HG03097 (cell line): ENCODE data around the gene HOXB8.

Source experiments
- ATAC-seq: cut with Tn5 transposase; IDR thresholded peaks from one replicate; pipeline ENCODE4 v1.9.1; 2021; ENCODE audit not compliant: unreplicated experiment, low FRiP score

The HOXB8 gene

DNA sequence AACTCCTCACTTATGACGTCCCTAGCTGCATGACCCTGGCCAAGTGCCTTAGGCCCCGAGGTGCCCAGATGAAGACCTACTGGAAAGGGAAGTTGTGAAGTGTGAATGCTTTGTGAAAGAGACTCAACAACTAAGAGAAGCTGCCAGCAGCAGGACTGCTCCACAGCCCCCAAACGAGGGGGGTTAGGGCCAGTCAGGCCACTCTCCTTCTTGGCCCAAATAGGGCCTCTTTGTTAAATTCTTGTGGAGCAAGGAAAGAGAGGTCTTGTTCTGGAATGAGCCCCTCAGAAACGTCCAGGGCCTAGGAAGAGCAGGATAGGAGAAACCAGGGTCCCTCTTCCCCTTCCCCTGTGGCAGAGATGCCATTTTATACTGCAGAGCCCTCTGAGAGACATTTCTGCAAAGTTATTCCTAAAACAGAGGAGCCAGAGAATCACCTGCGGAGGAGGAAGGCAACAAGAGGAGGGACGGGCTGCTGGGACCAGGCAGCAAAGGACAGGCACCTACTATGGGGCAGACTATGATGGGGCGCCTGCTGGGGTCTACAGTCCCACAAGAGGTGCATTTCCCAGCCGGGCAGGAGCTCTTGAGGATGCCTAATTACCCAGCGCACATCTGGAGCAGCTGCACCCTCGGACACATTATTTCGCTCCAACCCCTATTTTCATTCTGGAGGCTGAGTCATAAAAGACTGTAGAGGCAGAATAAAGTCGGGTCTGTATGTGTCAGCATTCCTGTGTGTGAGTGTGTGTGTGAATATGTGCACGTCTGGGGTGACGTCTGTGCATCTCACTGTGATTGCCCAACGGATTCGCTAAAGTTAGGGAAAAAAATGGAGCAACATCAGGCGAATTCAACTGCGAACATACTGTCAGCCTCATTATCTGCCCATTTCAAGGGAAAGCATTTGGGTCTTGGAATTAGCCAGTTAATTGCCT, 22.5 kb upstream of the HOXB8 start:
- ATAC-seq = no peak

DNA sequence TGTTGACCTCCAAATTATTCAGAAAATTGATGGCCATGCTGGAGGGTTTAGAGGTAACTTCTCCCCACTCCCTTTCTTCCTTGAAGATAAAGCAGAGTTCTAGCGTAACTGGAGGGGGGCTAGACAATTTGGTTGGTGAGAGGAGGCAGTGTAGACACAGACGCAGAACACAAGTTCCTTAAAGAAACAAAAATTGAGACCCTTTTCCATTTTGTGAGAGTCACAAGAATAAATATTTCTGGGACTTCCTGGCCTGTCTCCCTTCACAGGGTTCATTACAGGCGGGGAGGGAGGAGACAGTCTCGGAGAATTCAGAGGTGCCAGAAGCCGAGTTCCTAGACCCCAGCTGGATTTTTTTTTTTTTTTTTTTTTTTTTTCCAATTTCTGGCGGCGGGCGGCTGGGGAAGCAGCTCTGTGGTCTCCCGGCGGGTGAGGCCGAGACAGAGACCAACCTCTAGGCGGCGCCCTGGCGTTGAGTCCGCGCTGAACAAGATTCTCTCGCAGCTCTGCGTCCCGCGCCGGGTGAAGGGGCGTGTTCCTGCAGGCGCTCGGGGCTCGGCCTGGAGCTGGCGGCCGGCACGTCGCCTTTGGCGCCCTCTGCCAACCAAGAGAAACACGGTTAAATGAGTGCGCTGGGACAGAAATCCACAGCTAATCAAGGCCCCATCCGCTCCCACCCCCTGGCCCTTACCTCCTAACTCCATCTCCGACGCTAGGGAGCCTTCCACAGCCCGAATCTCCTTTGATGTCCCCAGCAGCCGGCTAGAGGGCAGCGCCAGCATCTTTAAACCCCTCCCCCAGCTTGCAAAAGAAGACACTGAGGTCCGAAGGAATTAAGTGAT, 21.3 kb upstream of the HOXB8 start:
- ATAC-seq = peak; percentile 60

DNA sequence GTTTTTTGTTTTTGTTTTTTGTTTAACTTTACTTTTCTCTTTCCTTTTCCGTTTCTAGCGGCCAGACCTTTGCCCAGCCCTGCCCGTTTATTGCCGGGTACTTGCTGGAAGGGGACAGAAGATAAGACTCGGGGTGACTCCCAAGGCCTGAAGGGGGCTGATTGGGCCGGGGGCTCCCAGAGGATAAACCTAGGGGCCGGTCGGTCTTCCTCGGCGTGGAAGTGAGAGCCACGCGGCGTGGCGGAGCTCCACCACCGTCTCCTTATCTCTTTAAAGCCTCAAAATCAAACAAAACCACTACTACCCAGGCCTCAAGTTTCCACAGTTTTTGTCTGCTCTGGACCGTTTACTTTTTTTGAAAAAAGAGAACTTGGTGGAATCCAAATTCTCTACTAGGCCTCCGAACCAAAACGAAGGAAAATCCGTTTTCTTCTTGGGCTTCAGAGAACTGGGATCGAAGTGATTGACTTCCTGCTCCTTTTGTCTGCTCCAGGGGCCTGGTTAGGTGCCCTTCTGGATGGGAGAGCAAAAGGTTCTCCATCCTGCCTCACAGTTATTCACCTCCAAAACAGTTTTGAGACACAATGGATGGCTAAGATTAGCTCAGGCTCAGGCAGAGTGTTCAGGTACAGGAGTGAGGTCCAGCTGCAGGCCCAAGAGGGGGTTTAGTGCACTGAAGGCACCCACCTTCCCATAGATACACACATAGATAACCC, 19.6 kb upstream of the HOXB8 start:
- no peak for ATAC-seq

DNA sequence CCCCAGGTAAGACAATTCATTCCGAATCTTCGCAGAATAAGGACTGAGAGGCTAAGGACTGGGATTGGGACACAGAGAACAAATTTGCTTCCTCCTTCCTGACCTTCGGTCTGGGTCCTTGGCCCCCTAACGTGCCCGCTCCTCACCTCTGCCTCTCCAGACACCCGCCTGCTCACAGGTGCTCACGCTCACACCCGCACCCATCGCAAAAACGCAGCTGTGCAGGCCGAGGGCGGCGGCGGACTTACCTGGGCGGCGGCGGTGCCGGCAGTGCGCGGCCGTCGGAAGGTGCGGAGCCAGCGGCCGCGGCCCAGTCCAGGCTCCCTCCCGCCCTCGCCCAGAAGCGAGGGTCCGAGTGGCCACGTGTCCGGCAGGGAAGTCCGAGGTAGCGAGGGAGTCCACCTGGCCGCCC, 18.2 kb upstream of the HOXB8 start:
- no peak for ATAC-seq

DNA sequence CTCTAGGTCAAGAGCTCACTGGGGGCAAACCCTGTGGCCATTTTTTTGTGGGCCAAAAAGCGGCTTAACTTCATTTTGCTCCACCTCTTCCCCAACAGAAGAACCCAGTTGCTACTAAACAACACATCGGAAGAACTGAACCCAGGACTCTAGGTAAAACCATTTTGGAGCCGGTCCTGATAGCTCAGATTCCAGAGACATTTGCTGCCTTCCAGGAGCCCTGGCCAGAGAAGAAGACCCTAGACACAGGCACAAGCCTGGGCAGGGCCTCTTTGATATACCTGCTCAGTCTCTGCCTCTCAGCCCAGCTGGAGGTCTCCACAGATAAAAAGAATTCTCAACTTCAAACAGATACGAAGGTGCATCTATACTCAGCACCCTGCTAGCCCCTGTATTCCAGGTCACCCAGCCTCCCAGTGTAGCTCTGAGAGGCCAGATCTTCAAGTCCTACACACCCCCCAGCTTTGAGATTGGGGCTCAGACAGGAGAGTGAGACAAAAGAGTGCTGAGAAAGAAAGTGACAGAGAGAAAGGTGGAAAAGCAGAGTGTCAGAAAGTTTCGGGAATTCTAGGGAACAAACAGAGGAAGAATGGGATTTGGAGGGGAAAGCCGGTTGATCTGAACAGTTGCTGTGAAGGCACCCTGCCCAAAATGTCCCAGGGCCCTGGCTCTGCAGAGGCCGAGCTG, 17.6 kb upstream of the HOXB8 start:
- ATAC-seq = no peak

DNA sequence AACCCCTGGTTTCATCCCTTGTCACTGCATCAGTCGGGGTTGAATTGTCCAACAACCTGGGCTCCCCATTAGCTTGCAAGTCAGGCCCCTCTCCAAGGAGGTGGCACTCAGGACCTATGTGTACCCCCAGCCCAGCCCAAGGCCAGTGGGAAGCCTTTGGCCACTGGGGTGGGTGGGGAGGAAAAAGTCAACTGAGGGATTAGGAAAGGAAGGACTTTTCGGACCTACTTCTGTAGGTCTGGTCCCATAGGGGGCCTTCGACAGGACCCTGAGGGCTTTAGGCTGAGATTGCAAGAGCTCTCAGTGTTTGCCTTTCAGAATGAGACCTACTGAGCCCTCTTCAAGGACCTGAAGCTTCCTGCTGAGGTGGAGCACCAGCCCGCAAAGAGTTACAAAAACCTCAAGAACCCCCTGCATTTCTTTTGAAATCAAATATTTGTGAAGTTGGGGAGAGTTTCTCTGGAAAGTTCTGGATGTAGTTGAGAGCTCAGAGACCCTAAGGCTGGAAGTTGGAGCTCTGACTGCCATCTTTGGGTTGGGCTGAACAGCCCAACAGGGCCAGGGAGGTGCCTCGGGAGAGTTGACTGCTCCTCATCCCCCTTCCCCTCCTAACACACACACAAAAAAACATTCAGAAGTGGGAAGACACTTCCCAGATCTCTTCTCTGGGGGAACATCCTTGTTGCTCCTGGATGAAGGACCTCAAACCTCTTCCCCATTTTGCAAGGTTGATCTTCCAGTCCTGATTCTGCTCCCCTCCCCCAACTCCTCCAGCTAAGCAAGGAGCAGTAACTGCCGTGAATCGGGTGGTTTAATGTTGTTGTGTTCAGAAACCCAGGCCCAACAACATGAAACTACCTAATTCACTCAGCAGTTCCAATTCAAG, 16.8 kb upstream of the HOXB8 start:
- no peak for ATAC-seq

DNA sequence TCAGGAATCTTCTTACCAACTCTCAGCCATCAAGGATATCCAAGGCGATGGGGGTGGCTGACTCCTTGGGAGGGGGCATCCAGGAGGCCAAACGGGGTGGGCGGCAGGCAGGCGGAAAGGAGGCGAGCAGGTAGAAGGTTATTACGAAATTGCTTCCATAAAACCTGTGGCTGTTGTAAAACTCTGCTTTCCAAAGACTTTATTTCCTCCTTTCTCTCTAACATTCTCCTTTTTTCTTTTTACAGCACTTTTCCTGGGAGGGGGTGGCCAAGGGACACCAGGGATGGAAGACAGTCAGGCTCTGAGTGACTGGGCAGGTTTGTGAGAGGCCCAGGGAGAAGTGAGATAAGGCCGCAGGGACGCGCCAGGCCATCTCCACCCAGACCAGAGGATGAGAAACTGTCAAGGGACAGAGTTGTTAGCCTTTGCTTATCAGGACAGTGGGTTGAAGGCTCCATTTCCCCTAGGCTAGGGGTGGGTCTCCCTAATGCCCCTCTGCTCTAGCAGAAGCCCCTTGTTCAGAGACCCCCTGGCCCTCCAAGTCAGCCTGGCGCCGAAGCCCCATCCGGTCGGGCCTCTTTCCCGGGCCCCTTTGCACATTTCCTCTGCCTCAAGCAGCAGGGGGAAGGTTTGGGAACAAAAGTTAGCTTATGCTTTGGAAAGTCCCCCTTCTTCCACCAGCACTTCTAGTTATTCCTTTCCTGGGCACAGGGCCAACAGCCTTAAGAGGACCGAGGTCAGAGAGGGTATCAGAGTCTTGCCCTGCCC, 16.0 kb upstream of the HOXB8 start:
- no peak for ATAC-seq

DNA sequence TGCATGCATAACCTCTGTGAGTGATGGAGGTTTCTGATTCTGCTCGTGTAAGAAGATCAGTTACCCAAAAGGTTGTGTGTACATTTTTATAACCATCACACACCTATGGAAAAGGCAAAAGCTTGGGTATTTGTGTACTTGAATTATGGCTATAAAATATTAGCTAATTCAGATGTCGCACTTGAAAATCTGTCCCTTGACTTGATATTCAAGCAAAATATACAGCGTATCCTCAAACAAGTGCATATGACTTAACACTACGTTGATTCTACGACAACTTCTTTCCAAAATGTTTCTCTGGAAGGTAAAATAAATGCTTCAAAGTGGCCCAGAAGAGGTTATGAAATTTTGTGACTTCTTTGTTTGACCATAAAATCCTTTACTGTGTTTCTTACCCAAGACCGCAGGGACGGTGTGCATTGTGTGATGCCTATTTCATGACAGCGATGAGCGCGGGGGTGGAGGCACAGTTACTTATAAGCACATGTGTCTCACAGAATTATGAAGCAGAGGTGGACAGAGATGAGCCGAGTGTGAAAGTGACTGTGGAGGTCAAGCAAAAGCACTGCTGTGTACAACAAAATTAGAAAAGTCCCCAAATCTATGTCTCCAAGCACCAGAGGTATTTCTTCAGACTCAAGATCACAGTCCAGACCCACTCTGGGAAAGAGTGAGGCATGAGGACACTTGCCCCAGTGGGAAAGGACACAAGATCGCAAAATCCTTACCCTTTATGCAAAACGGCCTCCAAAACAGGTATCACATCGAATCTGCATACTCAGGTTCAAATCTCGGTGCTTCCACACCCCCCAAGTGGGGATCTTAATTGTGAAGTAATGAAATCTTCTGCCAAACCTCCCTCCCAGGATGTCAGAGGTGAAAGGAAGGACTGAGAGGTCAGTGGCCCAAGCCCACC, 15.2 kb upstream of the HOXB8 start:
- ATAC-seq = no peak

DNA sequence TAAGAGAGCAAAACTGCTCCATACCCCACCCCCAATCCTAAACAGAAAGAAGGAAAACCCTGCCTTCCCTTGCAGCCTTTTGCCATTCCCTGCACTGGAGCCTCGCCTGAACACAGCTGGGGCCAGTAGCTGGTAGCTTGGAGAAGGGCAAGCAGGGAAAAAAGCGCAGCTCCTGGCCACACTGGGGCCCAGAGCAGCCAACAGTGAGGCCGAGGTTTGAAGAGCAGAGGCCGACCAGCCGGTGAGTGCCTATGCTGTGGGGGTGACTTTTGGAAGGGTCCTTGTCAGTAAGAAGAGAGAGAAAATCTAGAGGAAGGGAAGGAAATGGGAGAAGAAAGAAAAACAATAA, 14.3 kb upstream of the HOXB8 start:
- no peak for ATAC-seq

DNA sequence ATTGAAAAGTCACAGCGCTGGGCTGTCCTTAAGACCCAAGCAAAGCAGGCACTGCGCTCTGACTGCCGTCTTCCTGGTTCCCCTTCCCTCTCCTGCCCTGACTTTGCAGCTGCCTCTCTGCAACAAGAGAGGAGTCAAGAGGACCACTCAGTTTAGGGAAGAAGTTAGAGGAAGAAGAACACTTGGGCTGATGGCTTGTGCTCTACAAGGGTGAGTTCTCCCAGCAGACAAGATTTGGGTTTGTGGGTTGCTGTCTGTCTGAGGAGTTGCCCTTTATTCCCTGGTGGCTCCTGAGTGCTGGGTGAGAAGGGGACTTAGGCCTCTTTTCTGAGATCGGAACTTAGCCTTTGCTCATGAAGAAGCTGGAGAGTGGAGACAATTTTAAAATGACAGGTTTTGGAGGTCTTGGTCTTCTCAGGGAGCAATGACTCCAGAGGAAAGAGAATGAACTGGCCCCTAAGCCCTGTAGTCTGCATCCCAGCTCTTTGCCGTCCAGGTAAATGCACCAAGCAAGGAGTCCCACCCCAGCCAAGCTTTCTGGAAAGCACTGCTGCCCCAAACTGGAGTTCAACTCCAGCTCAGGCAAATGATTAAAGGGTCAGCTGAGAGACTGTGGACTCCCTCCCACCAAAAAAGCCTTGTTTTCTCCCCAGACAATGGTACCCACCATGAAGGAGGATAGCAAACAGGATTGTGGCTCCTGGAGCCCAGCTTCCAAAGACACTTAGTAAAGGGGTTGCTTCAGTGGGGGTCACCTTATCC, 13.7 kb upstream of the HOXB8 start:
- no peak for ATAC-seq

DNA sequence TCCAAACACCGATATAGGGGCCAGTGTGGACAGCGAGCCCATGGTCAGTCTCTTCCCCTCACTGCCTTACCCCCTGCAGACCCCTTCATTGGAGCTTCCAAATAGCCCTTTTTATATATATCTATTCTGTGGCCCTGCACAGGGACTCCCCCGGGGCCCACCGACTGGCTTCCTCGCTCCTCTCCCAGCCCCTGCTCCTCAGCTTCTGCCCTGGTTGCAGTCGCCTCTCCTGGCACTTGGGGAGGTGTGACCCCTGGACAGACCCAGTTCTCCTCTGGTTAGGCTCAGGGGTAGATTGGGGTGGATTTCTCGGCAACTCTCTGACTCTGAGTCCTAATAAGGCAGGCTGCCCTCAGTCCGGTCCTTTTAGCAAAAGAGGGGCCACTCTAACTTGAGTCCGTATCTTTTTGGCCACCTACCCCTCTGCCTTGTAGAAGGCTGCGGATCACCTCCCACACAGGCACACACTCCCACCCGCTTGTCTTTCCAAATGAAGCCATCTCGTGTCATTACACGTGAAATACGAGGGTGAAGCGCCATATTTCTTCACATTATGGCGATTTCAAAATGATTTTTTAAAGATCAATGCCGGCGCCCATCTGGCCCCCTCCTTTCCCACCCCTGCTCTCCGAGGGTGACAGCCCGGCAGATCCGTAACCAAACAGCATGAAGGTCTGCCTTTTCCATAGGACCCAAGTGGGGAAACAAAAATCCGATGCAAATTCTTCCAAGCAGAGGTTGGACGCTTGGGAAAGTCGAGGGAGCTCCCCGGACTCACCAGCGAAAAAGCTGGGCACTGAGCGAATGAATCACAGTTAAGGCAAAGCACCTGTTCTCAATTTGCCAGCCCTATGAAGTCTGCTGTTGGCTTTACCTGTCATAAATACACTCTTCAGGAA, 12.8 kb upstream of the HOXB8 start:
- no peak for ATAC-seq

DNA sequence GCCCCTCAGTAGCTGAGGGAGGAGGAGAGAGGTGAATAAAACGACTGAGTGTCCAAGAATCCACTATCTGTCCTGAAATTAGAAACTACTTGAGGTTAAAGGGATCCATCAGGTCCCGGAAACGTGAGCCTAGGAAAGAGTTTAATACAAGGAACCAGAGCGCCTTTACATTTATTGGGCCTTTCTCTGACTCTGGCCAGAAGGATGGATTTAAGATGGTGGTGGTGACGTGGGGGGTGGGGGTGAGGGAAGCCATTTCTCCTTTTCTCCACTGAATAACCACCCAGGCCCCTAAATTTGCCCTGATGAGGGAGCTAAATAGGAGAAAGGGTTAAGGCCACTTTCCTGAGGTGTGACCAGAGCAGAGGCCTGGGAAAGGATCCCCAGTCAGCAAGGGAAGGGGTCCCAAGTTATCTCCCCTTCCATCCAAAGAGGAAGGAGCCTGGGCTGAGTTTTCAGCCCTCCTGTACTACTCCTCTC, 12.1 kb upstream of the HOXB8 start:
- no peak for ATAC-seq

DNA sequence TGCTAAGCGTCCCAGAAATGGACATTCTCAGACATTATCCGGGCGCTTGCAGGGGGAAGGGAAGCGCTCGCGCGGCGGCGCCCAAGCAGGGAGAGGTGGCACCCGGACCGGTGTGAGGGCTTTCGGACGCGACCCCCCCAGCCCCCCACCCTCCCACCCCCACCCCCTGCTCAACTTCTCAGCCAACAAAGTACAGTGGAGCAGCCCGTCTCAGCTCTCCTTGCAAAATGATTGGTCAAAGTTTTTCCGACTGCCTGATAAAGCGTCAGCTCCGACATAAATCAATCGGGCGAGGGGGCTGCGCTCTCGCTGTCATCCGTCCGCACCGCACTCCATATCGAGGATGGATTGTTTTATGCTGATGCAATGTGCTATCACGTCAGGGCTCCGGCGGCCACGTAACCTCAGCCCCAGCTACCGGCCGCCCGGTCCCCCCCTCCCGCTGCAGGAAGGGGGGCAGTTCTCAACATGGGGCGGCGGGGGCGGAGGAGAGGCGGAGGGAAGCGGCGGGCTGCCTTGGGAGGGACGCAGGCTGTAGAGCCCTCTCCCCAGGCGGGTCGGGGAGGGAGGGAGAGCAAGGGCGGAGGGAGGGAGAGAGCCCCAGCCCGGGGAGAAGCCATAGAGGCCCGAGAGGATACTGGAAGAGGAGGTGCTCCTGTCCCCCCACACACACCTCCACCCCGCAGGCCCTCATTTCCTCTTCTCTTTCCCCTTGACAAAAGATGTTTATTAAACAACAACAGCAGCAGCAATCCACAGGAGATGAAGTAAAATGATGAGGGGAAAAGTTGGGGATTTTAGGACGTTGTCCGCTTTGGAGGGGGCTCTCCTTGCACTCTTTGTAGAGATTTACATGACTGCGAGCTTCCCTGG, 11.4 kb upstream of the HOXB8 start, which contains the start of gene HOXB9:
HOXB9 (minus strand) TSS at position 114 of the 873 bp plus-strand sequence; CDS start at position 25, 89 bp downstream.
- no peak for ATAC-seq

DNA sequence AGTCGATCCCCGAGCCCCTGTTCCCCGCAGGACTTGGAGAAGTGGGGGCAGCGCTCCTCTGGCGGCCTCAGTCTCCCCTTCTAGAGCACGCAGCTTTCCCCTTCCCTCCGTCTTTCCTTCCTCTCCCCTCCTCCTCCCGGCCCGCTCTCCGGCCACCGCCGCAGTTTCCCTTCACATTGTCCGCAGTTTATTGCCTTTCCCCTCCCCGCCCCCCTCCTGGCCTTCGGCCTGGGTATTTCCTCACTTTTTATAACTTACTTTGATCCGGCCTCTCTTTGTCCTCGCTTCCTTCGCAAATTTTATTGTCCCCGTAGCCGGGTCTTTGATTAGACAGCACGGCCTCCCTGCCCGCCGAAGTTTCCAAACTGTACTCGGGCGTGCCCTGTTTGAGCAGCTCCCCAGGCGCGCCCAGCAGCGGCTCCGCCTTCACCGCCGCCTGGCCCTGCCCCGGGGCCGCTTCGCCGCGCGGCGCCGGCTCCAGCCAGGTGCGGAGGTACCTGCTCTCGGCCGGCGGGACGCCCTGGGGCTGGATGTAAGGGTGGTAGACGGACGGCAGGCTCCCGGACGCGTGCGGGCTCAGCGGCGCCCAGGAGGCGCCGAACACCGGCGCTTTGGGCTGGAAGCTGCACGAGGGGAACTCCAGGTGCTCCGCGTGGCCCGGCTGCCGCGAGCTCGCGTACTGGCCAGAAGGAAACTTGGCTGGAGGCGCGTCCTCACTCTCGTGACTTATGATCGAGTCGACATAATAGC, 10.6 kb upstream of the HOXB8 start:
- no peak for ATAC-seq
